Neural cell (in vitro differentiated cells): Measurements from ENCODE around the gene SERPINE2. TPM values are rescaled to one million over a fixed set of nuclear protein-coding genes. Genes with fewer than 3 reads are reported as not detected.

Experiments used
- H2AFZ ChIP-seq: fragments of 200-600, 300-800 bp; sonication (generic), shearing (Covaris generic); 2 replicates; pipeline ENCODE4 v1.6.0; 2014; ENCODE audit warnings: low read depth, mild to moderate bottlenecking, antibody characterized with exemption, low read length, moderate library complexity
- H3F3A ChIP-seq: fragments of 200-600 bp; shearing (Covaris generic); 2 replicates; pipeline ENCODE4 v1.6.1; 2016; ENCODE audit warnings: mild to moderate bottlenecking, moderate library complexity, mixed read lengths, antibody characterized with exemption, low read length; ENCODE audit not compliant: insufficient read depth, poor library complexity, severe bottlenecking
- H3K27ac ChIP-seq: fragments of 200-600, 300-800 bp; sonication (generic), shearing (Covaris generic); 2 replicates; pipeline ENCODE4 v1.5.1; 2014; ENCODE audit warnings: mild to moderate bottlenecking, low read length, moderate library complexity
- H3K27me3 ChIP-seq: fragments of 300-800, 200-600 bp; sonication (generic), shearing (Covaris generic); 2 replicates; pipeline ENCODE4 v1.6.0; 2014; ENCODE audit warnings: mild to moderate bottlenecking, low read depth, low read length, moderate library complexity; ENCODE audit not compliant: insufficient read depth
- H3K36me3 ChIP-seq: fragments of 300-800, 200-600 bp; sonication (generic), shearing (Covaris generic); 2 replicates; pipeline ENCODE4 v1.5.1; 2014; ENCODE audit warnings: mild to moderate bottlenecking, antibody characterized with exemption, low read length, moderate library complexity; ENCODE audit not compliant: insufficient read depth
- H3K4me2 ChIP-seq: fragments of 300-800, 200-600 bp; sonication (generic), shearing (Covaris generic); 2 replicates; pipeline ENCODE4 v1.6.0; 2014; ENCODE audit warnings: mild to moderate bottlenecking, low read length
- H3K4me3 ChIP-seq: fragments of 300-800, 200-600 bp; sonication (generic), shearing (Covaris generic); 2 replicates; pipeline ENCODE4 v1.5.1; 2014; ENCODE audit warnings: mild to moderate bottlenecking, low read length, moderate library complexity
- H3K79me2 ChIP-seq: fragments of 200-600 bp; shearing (Covaris generic); replicated peaks from 2 replicates; pipeline ENCODE4 v1.6.0; 2014; ENCODE audit warnings: mild to moderate bottlenecking, low read length, moderate library complexity; ENCODE audit not compliant: insufficient read depth
- H3K9ac ChIP-seq: fragments of 300-800, 200-600 bp; sonication (generic), shearing (Covaris generic); 2 replicates; pipeline ENCODE4 v1.6.1; 2016; ENCODE audit warnings: mild to moderate bottlenecking, low read length, mixed read lengths
- H3K9me2 ChIP-seq: fragments of 200-600 bp; shearing (Covaris generic); 2 replicates; pipeline ENCODE4 v1.6.1; 2016; ENCODE audit warnings: mild to moderate bottlenecking, low read length, mixed read lengths; ENCODE audit not compliant: insufficient read depth
- H3K9me3 ChIP-seq: fragments of 200-600, 300-800 bp; sonication (generic), shearing (Covaris generic); 2 replicates; pipeline ENCODE4 v1.6.1; 2016; ENCODE audit warnings: mild to moderate bottlenecking, mixed run types, low read length, moderate library complexity, mixed read lengths
- H4K20me1 ChIP-seq: fragments of 200-600 bp; shearing (Covaris generic); 2 replicates; pipeline ENCODE4 v1.6.1; 2016; ENCODE audit warnings: mild to moderate bottlenecking, mixed run types; ENCODE audit not compliant: insufficient read depth
- EP300 ChIP-seq: fragments of 450-650 bp; conservative IDR thresholded peaks from 2 replicates; pipeline ENCODE4 v1.6.1; 2014; ENCODE audit warnings: antibody characterized with exemption, mild to moderate bottlenecking, moderate library complexity; ENCODE audit not compliant: poor library complexity, severe bottlenecking
- EZH2 ChIP-seq: fragments of 200-600, 300-800 bp; shearing (Covaris generic), sonication (generic); IDR thresholded peaks from 2 replicates; pipeline ENCODE4 v1.6.1; 2014; ENCODE audit warnings: antibody characterized with exemption, low read length, borderline replicate concordance, mild to moderate bottlenecking; ENCODE audit not compliant: insufficient read depth, poor library complexity, severe bottlenecking
- MXI1 ChIP-seq: fragments of 450-650 bp; conservative IDR thresholded peaks from 2 replicates; pipeline ENCODE4 v1.6.1; 2014; ENCODE audit warnings: antibody characterized with exemption, mild to moderate bottlenecking; ENCODE audit not compliant: poor library complexity, severe bottlenecking
- POLR2AphosphoS5 ChIP-seq: IDR thresholded peaks from 2 replicates; pipeline ENCODE4 v1.6.1; 2012
- RAD21 ChIP-seq: fragments of 450-650 bp; conservative IDR thresholded peaks from 2 replicates; pipeline ENCODE4 v1.6.1; 2014; ENCODE audit warnings: antibody characterized with exemption, mild to moderate bottlenecking, moderate library complexity
- SMC3 ChIP-seq: fragments of 450-650 bp; conservative IDR thresholded peaks from 2 replicates; pipeline ENCODE4 v1.6.1; 2014; ENCODE audit warnings: antibody characterized with exemption, mild to moderate bottlenecking, moderate library complexity; ENCODE audit not compliant: poor library complexity
- TAF1 ChIP-seq: IDR thresholded peaks from 2 replicates; pipeline ENCODE4 v1.6.1; 2012; ENCODE audit warnings: low read depth
- polyA plus RNA-seq: library from polyadenylated mRNA; depleted of rRNA; stranded (reverse); fragments of >200 nt; gene quantifications from 2 replicates; pipeline ENCODE4 v1.2.3, GENCODE V29; 2014
- TF ChIP-seq, protein P1 (sequence below): IDR thresholded peaks from 2 replicates; pipeline ENCODE4 v1.6.1; 2012; ENCODE audit warnings: borderline replicate concordance
- TF ChIP-seq, protein P2 (sequence below): fragments of 450-650 bp; IDR thresholded peaks from 2 replicates; pipeline ENCODE4 v1.5.1; 2014; ENCODE audit warnings: antibody characterized with exemption, mild to moderate bottlenecking, moderate library complexity; ENCODE audit not compliant: poor library complexity, severe bottlenecking

Gene SERPINE2
- polyA plus RNA-seq, 1 donor from 2014 or later, result 38.5 TPM

DNA sequence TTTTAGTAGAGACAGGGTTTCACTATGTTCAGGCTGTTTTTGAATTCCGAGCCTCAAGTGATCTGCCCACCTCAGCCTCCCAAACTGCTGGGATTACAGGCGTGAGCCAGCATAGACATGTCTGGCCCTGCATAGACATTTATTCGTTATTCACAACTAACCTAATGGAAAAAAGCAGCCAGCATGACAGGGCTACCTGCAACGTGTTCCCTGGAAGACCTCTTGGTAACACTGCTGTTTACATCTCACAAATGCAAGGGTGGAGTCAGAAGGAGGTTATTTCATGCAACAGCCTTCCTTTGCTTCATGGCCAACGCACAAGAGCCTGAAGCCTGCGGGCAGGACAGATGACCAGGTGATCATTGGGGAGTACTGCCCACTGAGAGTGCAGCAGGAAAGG is 9.2 kb downstream of the SERPINE2 start:
- H3K9me2 ChIP-seq, result no peaks in the 10 kb centered on the region
- TF ChIP-seq EP300 (no peak), RAD21 (no peak), SMC3 (no peak), POLR2AphosphoS5 (no peak), EZH2 (no peak), TAF1 (no peak), MXI1 (no peak)
- TF ChIP-seq, protein P1, sequence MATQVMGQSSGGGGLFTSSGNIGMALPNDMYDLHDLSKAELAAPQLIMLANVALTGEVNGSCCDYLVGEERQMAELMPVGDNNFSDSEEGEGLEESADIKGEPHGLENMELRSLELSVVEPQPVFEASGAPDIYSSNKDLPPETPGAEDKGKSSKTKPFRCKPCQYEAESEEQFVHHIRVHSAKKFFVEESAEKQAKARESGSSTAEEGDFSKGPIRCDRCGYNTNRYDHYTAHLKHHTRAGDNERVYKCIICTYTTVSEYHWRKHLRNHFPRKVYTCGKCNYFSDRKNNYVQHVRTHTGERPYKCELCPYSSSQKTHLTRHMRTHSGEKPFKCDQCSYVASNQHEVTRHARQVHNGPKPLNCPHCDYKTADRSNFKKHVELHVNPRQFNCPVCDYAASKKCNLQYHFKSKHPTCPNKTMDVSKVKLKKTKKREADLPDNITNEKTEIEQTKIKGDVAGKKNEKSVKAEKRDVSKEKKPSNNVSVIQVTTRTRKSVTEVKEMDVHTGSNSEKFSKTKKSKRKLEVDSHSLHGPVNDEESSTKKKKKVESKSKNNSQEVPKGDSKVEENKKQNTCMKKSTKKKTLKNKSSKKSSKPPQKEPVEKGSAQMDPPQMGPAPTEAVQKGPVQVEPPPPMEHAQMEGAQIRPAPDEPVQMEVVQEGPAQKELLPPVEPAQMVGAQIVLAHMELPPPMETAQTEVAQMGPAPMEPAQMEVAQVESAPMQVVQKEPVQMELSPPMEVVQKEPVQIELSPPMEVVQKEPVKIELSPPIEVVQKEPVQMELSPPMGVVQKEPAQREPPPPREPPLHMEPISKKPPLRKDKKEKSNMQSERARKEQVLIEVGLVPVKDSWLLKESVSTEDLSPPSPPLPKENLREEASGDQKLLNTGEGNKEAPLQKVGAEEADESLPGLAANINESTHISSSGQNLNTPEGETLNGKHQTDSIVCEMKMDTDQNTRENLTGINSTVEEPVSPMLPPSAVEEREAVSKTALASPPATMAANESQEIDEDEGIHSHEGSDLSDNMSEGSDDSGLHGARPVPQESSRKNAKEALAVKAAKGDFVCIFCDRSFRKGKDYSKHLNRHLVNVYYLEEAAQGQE, result no peak
- TF ChIP-seq, protein P2, sequence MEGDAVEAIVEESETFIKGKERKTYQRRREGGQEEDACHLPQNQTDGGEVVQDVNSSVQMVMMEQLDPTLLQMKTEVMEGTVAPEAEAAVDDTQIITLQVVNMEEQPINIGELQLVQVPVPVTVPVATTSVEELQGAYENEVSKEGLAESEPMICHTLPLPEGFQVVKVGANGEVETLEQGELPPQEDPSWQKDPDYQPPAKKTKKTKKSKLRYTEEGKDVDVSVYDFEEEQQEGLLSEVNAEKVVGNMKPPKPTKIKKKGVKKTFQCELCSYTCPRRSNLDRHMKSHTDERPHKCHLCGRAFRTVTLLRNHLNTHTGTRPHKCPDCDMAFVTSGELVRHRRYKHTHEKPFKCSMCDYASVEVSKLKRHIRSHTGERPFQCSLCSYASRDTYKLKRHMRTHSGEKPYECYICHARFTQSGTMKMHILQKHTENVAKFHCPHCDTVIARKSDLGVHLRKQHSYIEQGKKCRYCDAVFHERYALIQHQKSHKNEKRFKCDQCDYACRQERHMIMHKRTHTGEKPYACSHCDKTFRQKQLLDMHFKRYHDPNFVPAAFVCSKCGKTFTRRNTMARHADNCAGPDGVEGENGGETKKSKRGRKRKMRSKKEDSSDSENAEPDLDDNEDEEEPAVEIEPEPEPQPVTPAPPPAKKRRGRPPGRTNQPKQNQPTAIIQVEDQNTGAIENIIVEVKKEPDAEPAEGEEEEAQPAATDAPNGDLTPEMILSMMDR, result no peak
- no peak overlapping the region for H3K9ac ChIP-seq
- no peak overlapping the region for H2AFZ ChIP-seq
- no peak overlapping the region for H3K27ac ChIP-seq
- no peak overlapping the region for H3K4me3 ChIP-seq
- H3K27me3 ChIP-seq, result no peaks in the 10 kb centered on the region
- no peaks in the 10 kb centered on the region for H4K20me1 ChIP-seq
- H3F3A ChIP-seq, result no peaks in the 10 kb centered on the region
- no peaks in the 10 kb centered on the region for H3K36me3 ChIP-seq
- H3K9me3 ChIP-seq, result no peaks in the 10 kb centered on the region
- H3K79me2 ChIP-seq, result no peaks in the 10 kb centered on the region
- no peak overlapping the region for H3K4me2 ChIP-seq

DNA sequence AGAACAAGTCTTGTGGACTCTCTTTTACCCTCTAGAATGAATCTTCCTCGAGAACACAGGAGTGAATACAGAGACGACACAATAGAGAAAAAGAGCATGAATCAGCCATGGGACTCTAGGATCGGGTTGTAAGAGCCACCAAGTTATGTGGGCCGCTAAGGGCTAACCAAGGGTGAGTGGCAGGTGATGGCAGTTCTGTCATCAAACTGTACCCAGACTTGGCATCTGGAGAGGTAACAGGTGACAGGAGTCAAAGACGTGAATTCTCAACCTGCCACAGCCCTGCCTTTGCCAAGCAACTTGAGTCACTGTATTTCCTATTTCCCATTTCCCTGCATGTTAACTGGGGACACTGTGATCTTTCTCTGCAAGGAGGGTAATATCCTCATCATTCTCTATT is 11.2 kb downstream of the SERPINE2 start:
- Histone ChIP-seq H3K9me3 (no peaks in the 10 kb centered on the region), H3K9ac (no peak overlapping the region), H4K20me1 (no peaks in the 10 kb centered on the region), H3K79me2 (no peaks in the 10 kb centered on the region), H3K9me2 (no peaks in the 10 kb centered on the region), H3F3A (no peaks in the 10 kb centered on the region), H2AFZ (no peak overlapping the region), H3K27me3 (no peaks in the 10 kb centered on the region), H3K27ac (no peak overlapping the region), H3K4me2 (no peak overlapping the region), H3K36me3 (no peaks in the 10 kb centered on the region), H3K4me3 (no peak overlapping the region)
- TF ChIP-seq EP300, result peak; percentile 39
- no peak for TF ChIP-seq TAF1
- TF ChIP-seq, protein P2, result no peak
- TF ChIP-seq EZH2, result no peak
